Measurements from ENCODE around the gene INSYN2B.

GRCh38 chr5:169945831-169946261 is 34.4 kb downstream of the INSYN2B start:
- TF ChIP-seq EP300 (IDR thresholded peaks at IDR 0.05) (no peak), CTCF (IDR thresholded peaks at IDR 0.05) (no peak)

All from ovary (tissue), 3 donors.